BLaER1 treated with 17β-estradiol and CSF1 and Interleukin-3, amounts not matched to agents 10 nM and 100 nM (cell line): Measurements from ENCODE around the gene DIP2A.
"Not testable (repeated sequence)": the region's sequence is repeated elsewhere in the genome, so short reads cannot be mapped to it uniquely, and the experiment has no call there.

Experiments used
- H3K27ac ChIP-seq, 11 experiments: shearing (Covaris generic); formaldehyde crosslinking; 2 replicates each; pipeline ENCODE4 v1.8.1; 2022
- H3K27me3 ChIP-seq, 11 experiments: shearing (Covaris generic); formaldehyde crosslinking; 2 replicates each; pipeline ENCODE4 v1.8.1; 2022
- H3K36me3 ChIP-seq, 11 experiments: shearing (Covaris generic); formaldehyde crosslinking; 2 replicates each; pipeline ENCODE4 v1.8.1; 2022
- H3K4me1 ChIP-seq, 10 experiments: shearing (Covaris generic); formaldehyde crosslinking; 2 replicates each; pipeline ENCODE4 v1.8.1; 2022
- H3K4me2 ChIP-seq, 11 experiments: shearing (Covaris generic); formaldehyde crosslinking; 2 replicates each; pipeline ENCODE4 v1.8.1; 2022
- H3K4me3 ChIP-seq, 10 experiments: shearing (Covaris generic); formaldehyde crosslinking; 2 replicates each; pipeline ENCODE4 v1.8.1; 2022
- H3K9ac ChIP-seq, 11 experiments: shearing (Covaris generic); formaldehyde crosslinking; 2 replicates each; pipeline ENCODE4 v1.8.1; 2022
- H3K9me3 ChIP-seq, 11 experiments: shearing (Covaris generic); formaldehyde crosslinking; replicated peaks in 1 of 11; 2 replicates each; pipeline ENCODE4 v1.8.1; 2022
- H4K20me1 ChIP-seq, 11 experiments: shearing (Covaris generic); formaldehyde crosslinking; 2 replicates each; pipeline ENCODE4 v1.8.1; 2022
- Cebpa-rat ChIP-seq, 11 experiments: shearing (Covaris generic); IDR thresholded peaks; 2 replicates each; pipeline ENCODE4 v1.8.1; 2022

DIP2A gene

DNA sequence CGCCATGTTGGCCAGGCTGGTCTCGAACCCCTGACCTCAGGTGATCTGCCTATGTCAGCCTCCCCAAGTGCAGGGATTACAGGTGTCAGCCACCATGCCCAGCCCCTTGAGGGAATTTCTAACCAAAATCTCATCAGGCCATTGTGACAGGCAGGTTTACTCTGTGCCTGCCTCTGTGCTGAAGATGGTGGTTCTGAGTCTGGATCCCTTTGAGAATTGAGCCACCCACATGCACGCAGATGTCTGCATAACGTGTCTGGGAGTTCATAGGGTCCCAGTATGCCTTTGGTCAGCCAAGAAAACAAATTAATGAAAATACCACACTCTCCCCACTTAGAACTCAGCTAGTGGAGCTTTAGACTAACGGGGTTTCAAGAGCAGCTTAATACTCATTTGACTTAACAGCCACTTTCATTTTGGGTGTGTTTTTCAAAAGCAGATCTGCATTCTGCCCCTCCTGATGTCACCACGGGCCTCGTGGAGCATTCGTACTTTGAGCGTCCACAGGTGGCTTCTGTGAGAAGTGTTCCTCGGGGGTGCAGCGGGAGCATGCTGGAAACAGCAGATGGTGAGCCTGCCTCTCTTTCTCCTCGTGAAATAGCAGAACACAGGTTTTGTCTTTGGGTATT, 45.3 kb downstream of the DIP2A start:
- Histone ChIP-seq H3K4me3 (no peak overlapping the region), H3K9ac (peak overlapping the region in 1 of 11 experiments; percentile 7; a peak in 1 of 22 replicates), H3K27ac (peak overlapping the region in 5 of 11 experiments; percentile 14 to 46 (median 30); a peak in 9 of 22 replicates), H3K27me3 (no peaks in the 10 kb centered on the region), H3K36me3 (peaks cover 52 to 84% (median 65%) of the 10 kb centered on the region in 11 experiments), H3K9me3 (peaks cover 0 to 10% (median 5%) of the 10 kb centered on the region in 11 experiments; a peak in 8 of 22 replicates), H3K4me1 (peaks cover 30 to 58% (median 45%) of the 10 kb centered on the region in 10 experiments), H3K4me2 (peak overlapping the region; percentile 43 to 60 (median 49); a peak in 19 of 22 replicates), H4K20me1 (peaks cover 0 to 9% (median 0%) of the 10 kb centered on the region in 11 experiments; a peak in 2 of 22 replicates)
- TF ChIP-seq Cebpa-rat (IDR thresholded peaks at IDR 0.05) = no peak

GRCh38 chr21:46504666-46505065, 46.0 kb downstream of the DIP2A start:
- TF ChIP-seq Cebpa-rat (IDR thresholded peaks at IDR 0.05) = no peak
- peaks cover 28 to 52% (median 40%) of the 10 kb centered on the region in 10 experiments for H3K4me1 ChIP-seq
- peaks cover 0 to 9% (median 0%) of the 10 kb centered on the region in 11 experiments; a peak in 2 of 22 replicates for H4K20me1 ChIP-seq
- H3K9me3 ChIP-seq = peaks cover 0 to 15% (median 8%) of the 10 kb centered on the region in 11 experiments; a peak in 16 of 22 replicates
- peak overlapping the region in 1 of 11 experiments; percentile 33; a peak in 1 of 22 replicates for H3K27ac ChIP-seq
- peak overlapping the region in 3 of 11 experiments; percentile 48 to 56 (median 53); a peak in 4 of 22 replicates for H3K4me2 ChIP-seq
- H3K36me3 ChIP-seq = peaks cover 54 to 84% (median 66%) of the 10 kb centered on the region in 11 experiments
- no peaks in the 10 kb centered on the region for H3K27me3 ChIP-seq
- H3K9ac ChIP-seq = no peak overlapping the region
- H3K4me3 ChIP-seq = no peak overlapping the region

- peaks cover 4 to 32% (median 27%) of the 10 kb centered on the region in 11 experiments; a peak in 19 of 22 replicates for H3K9me3 ChIP-seq
- H3K27me3 ChIP-seq = no peaks in the 10 kb centered on the region
- peaks cover 16 to 24% (median 22%) of the 10 kb centered on the region in 10 experiments for H3K4me1 ChIP-seq
- H3K36me3 ChIP-seq = peaks cover 77 to 94% (median 87%) of the 10 kb centered on the region in 11 experiments
- H3K27ac ChIP-seq = no peak overlapping the region
- H3K9ac ChIP-seq = no peak overlapping the region
- TF ChIP-seq Cebpa-rat (IDR thresholded peaks at IDR 0.05) = no peak
- H3K4me2 ChIP-seq = no peak overlapping the region
- no peak overlapping the region for H3K4me3 ChIP-seq
- no peaks in the 10 kb centered on the region for H4K20me1 ChIP-seq
These were observed 48.9 kb downstream of the DIP2A start for GRCh38 chr21:46507562-46507961.

DNA sequence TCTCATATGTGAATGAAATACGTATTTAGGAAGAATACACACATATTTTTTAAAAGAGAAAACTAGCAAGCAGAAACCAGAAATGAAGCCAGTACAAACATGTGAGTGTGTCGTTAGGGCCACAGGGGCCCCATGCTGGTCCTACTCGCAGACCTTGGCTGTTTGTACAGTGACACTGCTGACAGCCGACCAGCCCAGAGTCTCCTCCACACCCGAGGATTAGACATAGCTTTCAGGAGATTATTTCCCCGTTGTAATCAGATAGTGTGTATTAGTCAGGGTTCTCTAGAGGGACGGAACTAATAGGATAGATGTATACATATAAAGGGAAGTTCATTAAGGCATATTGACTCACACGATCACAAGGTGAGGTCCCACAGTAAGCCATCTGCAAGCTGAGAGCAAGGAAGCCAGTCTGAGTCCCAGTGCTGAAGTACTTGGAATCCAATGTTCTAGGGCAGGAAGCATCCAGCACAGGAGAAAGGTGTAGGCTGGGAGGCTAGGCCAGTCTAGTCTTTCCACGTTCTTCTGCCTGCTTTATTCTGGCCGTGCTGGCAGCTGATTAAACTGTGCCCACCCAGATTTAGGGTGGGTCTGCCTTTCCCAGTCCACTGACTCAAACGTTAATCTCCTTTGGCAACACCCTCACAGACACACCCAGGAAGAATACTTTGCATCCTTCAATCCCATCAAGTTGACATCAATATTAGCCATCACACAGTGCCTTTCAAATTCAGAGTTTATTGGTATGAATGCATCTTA, 51.2 kb downstream of the DIP2A start:
- Histone ChIP-seq H3K9me3 (peaks cover 4 to 35% (median 29%) of the 10 kb centered on the region in 11 experiments; a peak in 19 of 22 replicates), H3K4me3 (no peak overlapping the region), H3K9ac (no peak overlapping the region), H3K27me3 (no peaks in the 10 kb centered on the region), H3K36me3 (peaks cover 76 to 99% (median 84%) of the 10 kb centered on the region in 11 experiments), H3K4me1 (peaks cover 1 to 11% (median 5%) of the 10 kb centered on the region in 10 experiments; a peak in 19 of 20 replicates), H3K27ac (no peak overlapping the region), H3K4me2 (no peak overlapping the region), H4K20me1 (no peaks in the 10 kb centered on the region)
- no peak for TF ChIP-seq Cebpa-rat (IDR thresholded peaks at IDR 0.05)

DNA sequence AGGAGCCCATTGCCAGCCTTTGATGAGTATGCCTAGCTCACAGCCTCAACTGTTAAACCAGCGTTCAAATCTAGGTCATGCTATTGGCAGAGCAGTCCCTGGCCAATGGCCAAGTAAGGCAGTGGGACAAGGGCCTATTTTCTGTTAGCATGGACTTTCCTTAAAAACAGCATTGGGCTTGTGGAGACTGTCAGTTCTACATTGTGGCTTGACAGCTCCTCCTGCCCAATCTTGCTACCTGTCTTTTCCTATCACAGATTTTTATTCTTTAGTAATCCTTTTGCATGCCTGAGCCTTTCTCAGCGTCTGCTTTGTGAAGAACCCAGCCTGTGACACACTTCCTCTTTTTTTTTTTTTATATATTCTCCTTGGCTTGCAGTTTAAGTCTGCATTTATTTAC, 56.4 kb downstream of the DIP2A start:
- no peak overlapping the region for H3K4me3 ChIP-seq
- peak overlapping the region in 10 of 11 experiments; percentile 11 to 86 (median 39); a peak in 16 of 22 replicates for H3K4me2 ChIP-seq
- H3K9me3 ChIP-seq = peaks cover 2 to 35% (median 16%) of the 10 kb centered on the region in 11 experiments; a peak in 18 of 22 replicates
- 0 out of 22 replicates have a peak overlapping the region, but pooled peaks of 2 of the 11 experiments have one; percentile 0 to 31 for H3K9ac ChIP-seq
- H3K27me3 ChIP-seq = no peaks in the 10 kb centered on the region
- peaks cover 0 to 8% (median 0%) of the 10 kb centered on the region in 11 experiments; a peak in 1 of 22 replicates for H4K20me1 ChIP-seq
- peaks cover 63 to 96% (median 75%) of the 10 kb centered on the region in 11 experiments for H3K36me3 ChIP-seq
- peak overlapping the region in 2 of 11 experiments; percentile 4 to 29; a peak in 2 of 22 replicates for H3K27ac ChIP-seq
- no peak for TF ChIP-seq Cebpa-rat (IDR thresholded peaks at IDR 0.05)
- H3K4me1 ChIP-seq = peaks cover 9 to 36% (median 12%) of the 10 kb centered on the region in 10 experiments

GRCh38 chr21:46516068-46516467, 57.4 kb downstream of the DIP2A start:
- no peak overlapping the region for H3K27ac ChIP-seq
- H3K9me3 ChIP-seq = peaks cover 0 to 30% (median 12%) of the 10 kb centered on the region in 11 experiments; a peak in 13 of 22 replicates
- peaks cover 55 to 96% (median 70%) of the 10 kb centered on the region in 11 experiments for H3K36me3 ChIP-seq
- H3K4me2 ChIP-seq = peak overlapping the region in 3 of 11 experiments; percentile 82 to 86 (median 83); a peak in 5 of 22 replicates
- peaks cover 9 to 44% (median 12%) of the 10 kb centered on the region in 10 experiments for H3K4me1 ChIP-seq
- H3K4me3 ChIP-seq = no peak overlapping the region
- H3K9ac ChIP-seq = no peak overlapping the region
- H4K20me1 ChIP-seq = peaks cover 0 to 8% (median 0%) of the 10 kb centered on the region in 11 experiments; a peak in 1 of 22 replicates
- H3K27me3 ChIP-seq = no peaks in the 10 kb centered on the region
- TF ChIP-seq Cebpa-rat (IDR thresholded peaks at IDR 0.05) = no peak

GRCh38 chr21:46517361-46517760, 58.7 kb downstream of the DIP2A start:
- Histone ChIP-seq H3K9ac (no peak overlapping the region), H3K4me2 (no peak overlapping the region), H3K9me3 (peaks cover 0 to 22% (median 3%) of the 10 kb centered on the region in 11 experiments; a peak in 6 of 22 replicates), H4K20me1 (peaks cover 0 to 8% (median 0%) of the 10 kb centered on the region in 11 experiments; a peak in 1 of 22 replicates), H3K4me3 (no peak overlapping the region), H3K27ac (no peak overlapping the region), H3K4me1 (peaks cover 9 to 44% (median 12%) of the 10 kb centered on the region in 10 experiments), H3K36me3 (peaks cover 45 to 92% (median 69%) of the 10 kb centered on the region in 11 experiments), H3K27me3 (no peaks in the 10 kb centered on the region)
- no peak for TF ChIP-seq Cebpa-rat (IDR thresholded peaks at IDR 0.05)

- peaks cover 9 to 42% (median 12%) of the 10 kb centered on the region in 10 experiments for H3K4me1 ChIP-seq
- H3K4me2 ChIP-seq = peak overlapping the region in 1 of 11 experiments; percentile 43; a peak in 1 of 22 replicates
- H3K9ac ChIP-seq = no peak overlapping the region
- no peak for TF ChIP-seq Cebpa-rat (IDR thresholded peaks at IDR 0.05)
- H3K27me3 ChIP-seq = no peaks in the 10 kb centered on the region
- peaks cover 0 to 19% (median 0%) of the 10 kb centered on the region in 11 experiments; a peak in 4 of 22 replicates for H3K9me3 ChIP-seq
- peaks cover 0 to 11% (median 0%) of the 10 kb centered on the region in 11 experiments; a peak in 1 of 22 replicates for H4K20me1 ChIP-seq
- no peak overlapping the region for H3K27ac ChIP-seq
- H3K4me3 ChIP-seq = no peak overlapping the region
- peaks cover 45 to 89% (median 66%) of the 10 kb centered on the region in 11 experiments for H3K36me3 ChIP-seq
These were observed 60.4 kb downstream of the DIP2A start for GRCh38 chr21:46518983-46519583.

DNA sequence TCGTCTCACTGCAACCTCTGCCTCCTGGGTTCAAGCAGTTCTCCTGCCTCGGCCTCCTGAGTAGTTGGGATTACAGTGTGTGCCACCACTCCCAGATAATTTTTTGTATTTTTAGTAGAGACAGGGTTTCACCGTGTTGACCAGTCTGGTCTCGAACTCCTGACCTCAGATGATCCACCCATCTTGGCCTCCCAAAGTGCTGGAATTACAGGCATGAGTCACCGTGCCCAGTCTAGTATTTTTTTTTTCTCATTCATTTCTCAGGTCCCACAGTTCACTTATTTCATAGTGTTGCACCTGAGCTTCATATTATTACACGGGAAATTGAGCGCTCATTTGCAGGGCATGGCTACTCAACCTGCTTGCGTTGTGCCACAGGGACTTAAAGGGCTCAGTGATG, 68.7 kb downstream of the DIP2A start:
- not testable (repeated sequence) for H3K4me3 ChIP-seq, H3K27ac ChIP-seq, H3K9me3 ChIP-seq, H3K9ac ChIP-seq, H3K27me3 ChIP-seq
- Histone ChIP-seq H4K20me1 (peaks cover 0 to 17% (median 0%) of the 10 kb centered on the region in 11 experiments; a peak in 3 of 22 replicates), H3K4me2 (peak overlapping the region in 5 of 11 experiments; percentile 43 to 81 (median 73); a peak in 7 of 22 replicates), H3K4me1 (peaks cover 9 to 22% (median 17%) of the 10 kb centered on the region in 10 experiments), H3K36me3 (peaks cover 47 to 84% (median 60%) of the 10 kb centered on the region in 11 experiments)
